Subcutaneous adipose tissue (tissue), 4 donors: ENCODE data around the gene RAB7B. TPM values are rescaled to one million over a fixed set of nuclear protein-coding genes. Genes with fewer than 3 reads are reported as not detected.

Experiments used
- total RNA-seq, 4 donors: library from RNA; depleted of rRNA; stranded (reverse); fragments of >200 nt; gene quantifications; one replicate each; pipeline ENCODE4 v1.1.0, GENCODE V29; 2016
- TF ChIP-seq, protein P1 (sequence below): fragments of 450-650 bp; IDR thresholded peaks from one replicate; pipeline ENCODE4 v1.5.1; 2016; ENCODE audit warnings: low read depth, mild to moderate bottlenecking, control low read depth, antibody characterized with exemption, moderate library complexity

Gene RAB7B
- total RNA-seq, 4 donors from 2014 or later: 1.7 to 24.5 (median 7.5) TPM

DNA sequence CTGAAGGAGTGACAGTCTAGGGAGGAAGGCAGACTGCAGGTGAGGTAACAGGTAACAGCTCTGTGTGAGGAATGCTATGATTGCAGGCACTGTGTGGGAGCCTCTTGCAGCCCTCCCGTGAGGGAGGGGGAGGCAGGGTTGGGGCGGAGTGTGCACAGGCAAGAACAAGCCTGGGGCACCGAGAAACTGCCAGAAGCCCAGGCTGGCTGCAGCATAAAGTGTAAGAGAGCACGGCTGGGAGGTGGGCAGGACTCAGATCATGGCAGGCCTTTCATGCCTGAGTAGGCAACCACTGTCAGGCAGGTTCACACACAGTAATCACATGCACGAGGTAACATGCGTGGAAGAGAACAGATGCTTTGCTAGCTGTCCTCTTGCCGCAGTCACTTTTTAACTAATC is 38.4 kb upstream of the RAB7B start:
- TF ChIP-seq, protein P1, sequence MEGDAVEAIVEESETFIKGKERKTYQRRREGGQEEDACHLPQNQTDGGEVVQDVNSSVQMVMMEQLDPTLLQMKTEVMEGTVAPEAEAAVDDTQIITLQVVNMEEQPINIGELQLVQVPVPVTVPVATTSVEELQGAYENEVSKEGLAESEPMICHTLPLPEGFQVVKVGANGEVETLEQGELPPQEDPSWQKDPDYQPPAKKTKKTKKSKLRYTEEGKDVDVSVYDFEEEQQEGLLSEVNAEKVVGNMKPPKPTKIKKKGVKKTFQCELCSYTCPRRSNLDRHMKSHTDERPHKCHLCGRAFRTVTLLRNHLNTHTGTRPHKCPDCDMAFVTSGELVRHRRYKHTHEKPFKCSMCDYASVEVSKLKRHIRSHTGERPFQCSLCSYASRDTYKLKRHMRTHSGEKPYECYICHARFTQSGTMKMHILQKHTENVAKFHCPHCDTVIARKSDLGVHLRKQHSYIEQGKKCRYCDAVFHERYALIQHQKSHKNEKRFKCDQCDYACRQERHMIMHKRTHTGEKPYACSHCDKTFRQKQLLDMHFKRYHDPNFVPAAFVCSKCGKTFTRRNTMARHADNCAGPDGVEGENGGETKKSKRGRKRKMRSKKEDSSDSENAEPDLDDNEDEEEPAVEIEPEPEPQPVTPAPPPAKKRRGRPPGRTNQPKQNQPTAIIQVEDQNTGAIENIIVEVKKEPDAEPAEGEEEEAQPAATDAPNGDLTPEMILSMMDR: no peak

DNA sequence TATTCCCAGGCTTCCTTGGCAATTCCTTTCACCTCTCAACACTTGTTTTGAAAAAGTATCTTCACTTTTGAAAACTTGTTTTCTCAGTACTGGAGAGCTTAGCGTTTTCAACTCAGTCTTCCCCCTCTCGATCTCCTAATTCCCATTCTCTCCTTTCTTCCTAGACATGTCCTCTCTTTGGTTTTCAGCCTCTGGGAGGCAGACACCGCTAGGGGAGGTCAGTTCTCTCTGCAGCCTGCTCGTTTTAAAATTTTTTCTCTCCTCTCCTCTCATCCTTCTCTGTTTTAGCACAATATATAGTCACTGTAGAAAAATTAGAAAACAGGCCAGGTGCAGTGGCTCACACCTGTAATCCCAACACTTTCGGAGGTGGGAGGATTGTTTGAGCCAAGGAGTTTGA is 37.1 kb upstream of the RAB7B start:
- TF ChIP-seq, protein P1: no peak

DNA sequence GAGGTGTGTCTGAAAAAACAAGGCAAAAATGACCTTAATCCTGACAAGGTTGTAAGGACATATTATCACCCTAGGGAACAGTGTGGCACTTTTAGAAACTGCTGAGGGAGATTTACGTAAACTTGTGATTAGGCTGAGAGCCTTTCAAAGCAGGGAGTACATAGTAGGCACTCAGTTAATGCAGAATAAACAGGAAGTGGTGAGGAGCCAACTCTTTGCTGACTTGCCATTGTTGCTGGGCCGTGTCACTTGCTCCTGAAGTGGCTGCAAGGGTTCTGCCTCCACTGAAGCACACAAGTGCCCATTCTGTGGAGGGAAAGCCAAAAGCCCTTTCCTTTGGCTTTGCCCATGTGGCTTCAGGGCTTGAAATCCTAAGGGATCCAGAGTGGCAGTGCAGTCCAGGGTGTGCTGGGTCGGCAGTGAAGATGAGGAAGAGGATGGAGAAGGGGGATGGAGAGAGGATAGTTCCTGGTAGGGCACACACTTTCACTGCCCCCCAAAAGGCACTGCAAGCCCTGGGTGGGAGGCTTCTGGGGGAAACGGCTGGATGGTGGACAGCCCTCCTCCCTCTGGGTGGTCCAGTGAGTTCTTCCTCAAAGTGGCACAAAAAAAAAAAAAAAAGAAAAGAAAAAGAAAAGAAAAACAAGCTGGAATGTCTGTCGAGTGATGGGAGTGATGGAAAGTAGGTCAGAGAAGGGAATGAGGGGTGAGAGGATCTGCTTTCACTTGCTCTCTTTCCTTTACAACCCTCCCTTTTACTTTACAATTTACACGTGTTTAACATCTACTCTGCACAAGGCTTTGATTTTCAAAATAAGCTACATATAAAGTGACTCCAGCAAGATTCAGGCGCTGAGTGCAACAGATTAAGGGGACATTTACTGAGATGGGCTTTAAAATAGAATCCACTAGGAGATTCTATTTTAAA is 36.1 kb upstream of the RAB7B start:
- TF ChIP-seq, protein P1: no peak

DNA sequence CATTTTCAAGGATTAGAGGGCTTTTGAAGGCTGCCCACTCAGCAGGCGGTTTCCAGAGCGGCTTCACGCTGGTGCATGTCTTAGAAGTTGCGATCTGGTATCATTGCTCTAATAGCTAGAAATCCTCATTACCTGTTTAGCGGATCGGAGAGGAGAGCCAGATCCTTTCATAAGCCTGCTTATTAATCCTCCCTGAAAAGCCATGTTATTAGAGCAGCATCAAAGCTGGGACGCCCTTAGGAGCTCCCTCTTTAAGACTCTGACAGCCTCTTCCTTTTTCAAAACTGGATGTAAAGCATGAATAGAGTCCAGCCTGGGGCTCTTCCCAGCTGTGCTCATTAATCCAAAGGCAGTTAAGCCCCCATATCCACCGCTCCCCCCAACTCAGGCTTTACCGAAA is 34.4 kb upstream of the RAB7B start:
- TF ChIP-seq, protein P1: no peak

DNA sequence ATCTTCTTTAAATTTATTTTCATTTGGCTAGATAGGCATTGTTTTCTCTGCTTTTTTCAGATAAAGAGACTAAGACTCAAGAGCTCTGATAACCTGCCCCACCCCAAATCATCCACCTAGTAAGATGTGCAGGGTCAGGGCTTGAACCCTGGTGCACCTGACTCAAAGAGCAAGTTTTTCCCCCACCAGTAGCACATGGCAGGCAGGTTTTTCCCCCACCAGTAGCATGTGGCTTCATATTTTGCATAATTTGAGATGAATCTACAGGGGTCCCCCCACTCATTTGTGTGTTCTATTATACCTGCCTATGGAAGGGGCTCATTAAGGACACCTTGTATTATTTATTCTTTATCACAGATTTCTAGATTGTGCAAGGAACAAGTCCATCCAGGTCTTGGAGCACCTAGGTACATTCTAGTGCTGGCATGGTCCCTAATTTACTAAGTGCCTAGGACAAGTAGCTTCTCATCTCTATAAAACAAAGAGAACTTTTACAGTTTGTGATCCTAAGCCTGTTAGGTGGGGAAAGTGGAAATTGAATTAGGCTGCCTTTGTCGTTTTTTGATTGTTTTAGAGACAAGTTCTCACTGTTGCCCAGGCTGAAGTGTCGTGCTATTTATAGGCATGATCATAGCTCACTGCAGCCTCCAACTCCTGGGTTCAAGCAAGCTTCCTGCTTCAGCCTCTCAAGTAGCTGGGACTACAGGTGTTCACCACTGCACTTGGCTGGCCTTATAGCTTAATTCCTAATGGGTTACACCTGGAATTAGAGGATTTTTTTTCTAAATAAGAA is 33.7 kb upstream of the RAB7B start:
- TF ChIP-seq, protein P1: no peak

DNA sequence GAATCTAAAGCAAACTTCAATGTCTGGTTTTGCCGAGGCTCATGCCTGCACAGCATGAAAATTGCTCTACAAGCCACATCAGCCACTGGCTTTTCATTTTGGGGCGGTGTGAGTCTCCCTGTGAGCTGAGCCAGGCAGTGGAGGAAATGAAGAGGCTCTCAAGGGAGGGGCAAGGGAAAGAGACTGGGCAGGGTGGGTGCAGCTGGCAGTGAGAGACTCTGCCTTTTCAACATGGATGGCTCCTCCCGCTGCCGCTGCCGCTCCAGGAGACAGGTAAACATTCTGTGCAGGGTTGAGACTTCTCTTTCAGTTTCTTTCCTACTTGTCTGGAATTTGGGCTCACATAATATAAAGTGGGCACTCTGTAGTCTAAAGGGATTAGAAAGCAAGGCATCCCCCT is 31.8 kb upstream of the RAB7B start:
- TF ChIP-seq, protein P1: no peak
